DND-41 (cell line): ENCODE measurements around the gene CAMK4.

ENCODE experiments used
- ATAC-seq: fragments of 200-7000 bp; cut with Tn5 transposase; 3 replicates; pipeline ENCODE4 v1.9.1; 2021; ENCODE audit warnings: low read depth; ENCODE audit not compliant: insufficient read depth
- DNase-seq: peaks from one replicate; pipeline ENCODE4 v3.0.0-alpha.2; 2020
- H2AFZ ChIP-seq: 2 replicates; pipeline ENCODE4 v1.6.0; 2012; ENCODE audit warnings: low read depth, low read length
- H3K27ac ChIP-seq: 2 replicates; pipeline ENCODE4 v1.5.1; 2012; ENCODE audit warnings: low read length, inconsistent platforms
- H3K27me3 ChIP-seq: fragments of 200-600 bp; sonication (generic); 2 replicates; pipeline ENCODE4 v1.6.0; 2012; ENCODE audit warnings: low read length, mild to moderate bottlenecking, inconsistent platforms; ENCODE audit not compliant: insufficient read depth, poor library complexity
- H3K36me3 ChIP-seq: 2 replicates; pipeline ENCODE4 v1.5.1; 2012; ENCODE audit warnings: low read length, inconsistent platforms; ENCODE audit not compliant: insufficient read depth
- H3K4me1 ChIP-seq: 2 replicates; pipeline ENCODE4 v1.5.1; 2012; ENCODE audit warnings: mild to moderate bottlenecking, low read length; ENCODE audit not compliant: insufficient read depth
- H3K4me2 ChIP-seq: 2 replicates; pipeline ENCODE4 v1.6.0; 2012; ENCODE audit warnings: mild to moderate bottlenecking, moderate library complexity, low read length, inconsistent platforms; ENCODE audit not compliant: insufficient read depth
- H3K4me3 ChIP-seq, 2 experiments: fragments of 200-600 bp in 1 of 2; shearing (Covaris generic) in 1 of 2; 2 replicates each; pipeline ENCODE4 v1.5.1; 2012 to 2016; ENCODE audit warnings: inconsistent platforms in 2 of 2, low read length in 2 of 2, mild to moderate bottlenecking in 2 of 2, low read depth in 1 of 2, moderate library complexity in 1 of 2
- H3K79me2 ChIP-seq: 2 replicates; pipeline ENCODE4 v1.6.0; 2012; ENCODE audit warnings: low read length, inconsistent platforms; ENCODE audit not compliant: insufficient read depth
- H3K9ac ChIP-seq: 2 replicates; pipeline ENCODE4 v1.6.0; 2012; ENCODE audit warnings: low read depth, mild to moderate bottlenecking, inconsistent platforms, low read length, moderate library complexity
- H3K9me3 ChIP-seq: 2 replicates; pipeline ENCODE4 v1.5.1; 2012; ENCODE audit warnings: low read length, moderate library complexity, mild to moderate bottlenecking, inconsistent platforms; ENCODE audit not compliant: insufficient read depth, severe bottlenecking
- H4K20me1 ChIP-seq: 2 replicates; pipeline ENCODE4 v1.6.0; 2012; ENCODE audit warnings: low read length; ENCODE audit not compliant: insufficient read depth
- CTCF ChIP-seq: IDR thresholded peaks from 2 replicates; pipeline ENCODE4 v1.5.1; 2012; ENCODE audit warnings: borderline replicate concordance, low read length, moderate library complexity, mild to moderate bottlenecking; ENCODE audit not compliant: poor library complexity, severe bottlenecking; ENCODE audit errors: extremely low read depth
- EZH2 ChIP-seq: IDR thresholded peaks from 3 replicates; pipeline ENCODE4 v1.6.1; 2012; ENCODE audit warnings: borderline replicate concordance, low read depth, mild to moderate bottlenecking, moderate library complexity, low read length, inconsistent platforms; ENCODE audit not compliant: severe bottlenecking

The CAMK4 gene

GRCh38 chr5:111392181-111392580 is 168.0 kb downstream of the CAMK4 start:
- Histone ChIP-seq H3K79me2 (no peaks in the 10 kb centered on the region), H3K4me1 (peaks cover 6% of the 10 kb centered on the region), H3K9me3 (no peaks in the 10 kb centered on the region), H3K27ac (no peak overlapping the region), H3K9ac (no peak overlapping the region), H4K20me1 (no peaks in the 10 kb centered on the region), H3K4me2 (no peak overlapping the region), H3K36me3 (no peaks in the 10 kb centered on the region), H2AFZ (no peak overlapping the region), H3K4me3 (no peak overlapping the region), H3K27me3 (no peaks in the 10 kb centered on the region)
- ATAC-seq (no peak), DNase-seq (no peak)
- TF ChIP-seq EZH2 (no peak), CTCF (no peak)

- no peak overlapping the region for H2AFZ ChIP-seq
- H3K4me1 ChIP-seq, result no peaks in the 10 kb centered on the region
- DNase-seq (no peak), ATAC-seq (no peak)
- no peak overlapping the region for H3K9ac ChIP-seq
- no peaks in the 10 kb centered on the region for H4K20me1 ChIP-seq
- H3K36me3 ChIP-seq, result no peaks in the 10 kb centered on the region
- H3K9me3 ChIP-seq, result no peaks in the 10 kb centered on the region
- TF ChIP-seq CTCF, result no peak
- no peak for TF ChIP-seq EZH2
- no peak overlapping the region for H3K27ac ChIP-seq
- H3K4me3 ChIP-seq, result no peak overlapping the region
- H3K79me2 ChIP-seq, result no peaks in the 10 kb centered on the region
- no peak overlapping the region for H3K4me2 ChIP-seq
- H3K27me3 ChIP-seq, result no peaks in the 10 kb centered on the region
Observed at GRCh38 chr5:111394586-111394985, 170.4 kb downstream of the CAMK4 start.

GRCh38 chr5:111398013-111398412 is 173.8 kb downstream of the CAMK4 start:
- no peak overlapping the region for H3K27ac ChIP-seq
- no peaks in the 10 kb centered on the region for H3K4me1 ChIP-seq
- H3K27me3 ChIP-seq, result no peaks in the 10 kb centered on the region
- no peaks in the 10 kb centered on the region for H3K36me3 ChIP-seq
- ATAC-seq, result no peak
- H2AFZ ChIP-seq, result no peak overlapping the region
- no peaks in the 10 kb centered on the region for H3K9me3 ChIP-seq
- DNase-seq, result no peak
- H3K4me3 ChIP-seq, result no peak overlapping the region
- no peak overlapping the region for H3K9ac ChIP-seq
- H3K79me2 ChIP-seq, result no peaks in the 10 kb centered on the region
- no peaks in the 10 kb centered on the region for H4K20me1 ChIP-seq
- TF ChIP-seq CTCF, result no peak
- TF ChIP-seq EZH2, result no peak
- H3K4me2 ChIP-seq, result no peak overlapping the region

- Histone ChIP-seq H2AFZ (no peak overlapping the region), H3K27ac (no peak overlapping the region), H3K27me3 (no peaks in the 10 kb centered on the region), H3K79me2 (no peaks in the 10 kb centered on the region), H3K4me3 (no peak overlapping the region), H3K9ac (no peak overlapping the region), H3K4me2 (no peak overlapping the region), H3K36me3 (no peaks in the 10 kb centered on the region), H3K4me1 (no peaks in the 10 kb centered on the region), H3K9me3 (no peaks in the 10 kb centered on the region), H4K20me1 (no peaks in the 10 kb centered on the region)
- ATAC-seq (no peak), DNase-seq (no peak)
- TF ChIP-seq CTCF (no peak), EZH2 (no peak)
Observed at GRCh38 chr5:111399113-111399512, 174.9 kb downstream of the CAMK4 start.
